Activated CD8-positive, alpha-beta memory T cell treated with anti-CD3 and anti-CD28 coated beads, Interleukin-2, amount 50 U/mL, for 4 hours (primary cell): ENCODE data around the gene TSSK6.

ENCODE experiments used
- DNase-seq: peaks from one replicate; pipeline ENCODE4 v3.0.0-alpha.2; 2020

TSSK6 gene

GRCh38 chr19:19502808-19503602 is 12.3 kb downstream of the TSSK6 start:
- no peak for DNase-seq

- no peak for DNase-seq
Observed at GRCh38 chr19:19502281-19502680, 13.1 kb downstream of the TSSK6 start.

- no peak for DNase-seq
Observed at GRCh38 chr19:19501798-19502197, 13.6 kb downstream of the TSSK6 start.

- DNase-seq, result no peak
Observed at GRCh38 chr19:19500975-19501644, 14.2 kb downstream of the TSSK6 start.

GRCh38 chr19:19499272-19499995 is 15.9 kb downstream of the TSSK6 start:
- DNase-seq, result no peak

GRCh38 chr19:19498255-19498991 is 16.9 kb downstream of the TSSK6 start:
- no peak for DNase-seq

GRCh38 chr19:19495614-19496603 is 19.4 kb downstream of the TSSK6 start:
- no peak for DNase-seq

GRCh38 chr19:19493841-19494546 is 21.4 kb downstream of the TSSK6 start:
- no peak for DNase-seq

GRCh38 chr19:19492026-19492610 is 23.2 kb downstream of the TSSK6 start:
- no peak for DNase-seq

- DNase-seq, result no peak
Observed at GRCh38 chr19:19491321-19492025, 23.9 kb downstream of the TSSK6 start.

GRCh38 chr19:19490214-19490968 is 25.0 kb downstream of the TSSK6 start:
- peak; percentile 78 for DNase-seq

- DNase-seq, result no peak
Observed at GRCh38 chr19:19489804-19490204, 25.5 kb downstream of the TSSK6 start.

GRCh38 chr19:19488875-19489690 is 26.3 kb downstream of the TSSK6 start:
- DNase-seq, result peak; percentile 75

GRCh38 chr19:19487950-19488874 is 27.1 kb downstream of the TSSK6 start:
- DNase-seq, result no peak

- no peak for DNase-seq
Observed at GRCh38 chr19:19487077-19487949, 28.0 kb downstream of the TSSK6 start.
